Measurements from ENCODE around the gene KCNQ4. TPM values are rescaled to one million over a fixed set of nuclear protein-coding genes. Genes with fewer than 3 reads are reported as not detected.

The KCNQ4 gene
- polyA plus RNA-seq, 3 donors, result 0.67 to 0.88 (median 0.70) TPM

GRCh38 chr1:40772146-40772955 lies 11.2 kb upstream of the KCNQ4 start:
- no peak overlapping the region for H3K27ac ChIP-seq (ENCODE audit: low read depth, low read length)
- 84 to 90% (median 89%) methylated on average over 2 of the region's 2 CpGs for WGBS, 3 donors

GRCh38 chr1:40773748-40774265 lies 9.8 kb upstream of the KCNQ4 start:
- WGBS, 3 donors, result 49 to 71% (median 65%) methylated on average over 6 of the region's 6 CpGs
- no peak overlapping the region for H3K27ac ChIP-seq (ENCODE audit: low read depth, low read length)

- no peak overlapping the region for H3K27ac ChIP-seq (ENCODE audit: low read depth, low read length)
- WGBS, 3 donors, result 28 to 59% (median 40%) methylated on average over 3 of the region's 3 CpGs
Observed at GRCh38 chr1:40774266-40774998, 9.2 kb upstream of the KCNQ4 start.

- WGBS, 3 donors, result 92 to 95% (median 92%) methylated on average over 4 of the region's 4 CpGs
- no peak overlapping the region for H3K27ac ChIP-seq (ENCODE audit: low read depth, low read length)
Observed at GRCh38 chr1:40776236-40777072, 7.1 kb upstream of the KCNQ4 start.

- WGBS, 3 donors, result 93 to 99% (median 97%) methylated on average over 2 of the region's 2 CpGs
- H3K27ac ChIP-seq (ENCODE audit: low read depth, low read length), result no peak overlapping the region
Observed at GRCh38 chr1:40777224-40777970, 6.2 kb upstream of the KCNQ4 start.

- no peak overlapping the region for H3K27ac ChIP-seq (ENCODE audit: low read depth, low read length)
- 75 to 81% (median 78%) methylated on average over 10 to 11 of the region's 11 CpGs for WGBS, 3 donors
Observed at GRCh38 chr1:40780678-40781607, 2.6 kb upstream of the KCNQ4 start.

- 85 to 95% (median 94%) methylated on average over 2 of the region's 2 CpGs for WGBS, 3 donors
- no peak overlapping the region for H3K27ac ChIP-seq (ENCODE audit: low read depth, low read length)
Observed at GRCh38 chr1:40781608-40781971, 2.0 kb upstream of the KCNQ4 start.

- 6 to 18% (median 16%) methylated on average over 20 of the region's 20 CpGs for WGBS, 3 donors
- H3K27ac ChIP-seq (ENCODE audit: low read depth, low read length), result no peak overlapping the region
Observed at GRCh38 chr1:40782371-40782956, 1.1 kb upstream of the KCNQ4 start.

- no peak overlapping the region for H3K27ac ChIP-seq (ENCODE audit: low read depth, low read length)
- WGBS, 3 donors, result 15 to 22% (median 20%) methylated on average over 38 to 63 of the region's 63 CpGs
Observed at GRCh38 chr1:40784141-40784770, 669 bp downstream of the KCNQ4 start.

GRCh38 chr1:40784771-40785151 lies 1.2 kb downstream of the KCNQ4 start:
- no peak overlapping the region for H3K27ac ChIP-seq (ENCODE audit: low read depth, low read length)
- 75 to 85% (median 77%) methylated on average over 10 of the region's 10 CpGs for WGBS, 3 donors

GRCh38 chr1:40785446-40785845 lies 1.9 kb downstream of the KCNQ4 start:
- WGBS, 3 donors, result 93 to 97% (median 95%) methylated on average over 7 of the region's 7 CpGs
- H3K27ac ChIP-seq (ENCODE audit: low read depth, low read length), result no peak overlapping the region

GRCh38 chr1:40786171-40786994 lies 2.8 kb downstream of the KCNQ4 start:
- no peak overlapping the region for H3K27ac ChIP-seq (ENCODE audit: low read depth, low read length)

GRCh38 chr1:40786995-40787705 lies 3.6 kb downstream of the KCNQ4 start:
- WGBS, 3 donors, result 86 to 97% (median 92%) methylated on average over 8 to 9 of the region's 9 CpGs
- H3K27ac ChIP-seq (ENCODE audit: low read depth, low read length), result no peak overlapping the region

More at GRCh38 chr1:40786171-40786994, 2.8 kb downstream of the KCNQ4 start:
- 69 to 80% (median 70%) methylated on average over 9 of the region's 9 CpGs for WGBS, 3 donors

- H3K27ac ChIP-seq (ENCODE audit: low read depth, low read length), result no peak overlapping the region
- WGBS, 3 donors, result 80 to 86% (median 84%) methylated on average over 19 of the region's 19 CpGs
Observed at GRCh38 chr1:40787737-40788560, 4.4 kb downstream of the KCNQ4 start.
